Mucosa of stomach (tissue), 1 donor: Measurements from ENCODE around the gene LIMS2.

Experiments
- H3K27me3 ChIP-seq: one replicate; pipeline ENCODE4 v1.7.0; 2013; ENCODE audit warnings: mild to moderate bottlenecking, low read length; ENCODE audit not compliant: control insufficient read depth, insufficient read depth
- H3K36me3 ChIP-seq: one replicate; pipeline ENCODE4 v1.7.0; 2013; ENCODE audit warnings: low read length; ENCODE audit not compliant: control insufficient read depth, insufficient read depth
- H3K4me1 ChIP-seq: one replicate; pipeline ENCODE4 v1.7.0; 2013; ENCODE audit warnings: mild to moderate bottlenecking, low read length; ENCODE audit not compliant: control insufficient read depth, insufficient read depth
- H3K4me3 ChIP-seq: one replicate; pipeline ENCODE4 v1.7.0; 2013; ENCODE audit warnings: low read length
- H3K9ac ChIP-seq: one replicate; pipeline ENCODE4 v1.7.0; 2013; ENCODE audit warnings: mild to moderate bottlenecking, low read length, moderate library complexity
- H3K9me3 ChIP-seq: one replicate; pipeline ENCODE4 v1.7.0; 2013; ENCODE audit warnings: mild to moderate bottlenecking, low read length, moderate library complexity; ENCODE audit not compliant: control insufficient read depth
- donor health status: Pancreatic carcinoma.

The LIMS2 gene

DNA sequence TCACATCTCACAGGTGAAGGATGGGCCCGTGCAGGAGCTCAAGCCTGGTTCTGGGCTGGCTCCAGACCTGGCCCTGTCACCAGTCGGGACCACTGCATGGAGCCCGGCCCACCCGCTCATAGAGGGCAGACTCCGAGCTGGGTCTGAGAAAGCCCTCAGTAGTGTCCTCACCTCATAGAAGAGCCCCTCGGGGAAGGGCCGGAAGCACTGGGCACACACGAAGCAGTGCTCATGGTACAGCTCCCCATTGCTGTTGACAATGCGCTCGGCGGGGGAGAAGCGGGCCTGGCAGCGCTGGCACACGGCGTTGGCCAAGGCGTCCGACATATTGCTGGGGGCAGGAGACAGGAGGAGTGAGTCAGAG is 18.1 kb downstream of the LIMS2 start:
- H3K27me3 ChIP-seq, result peaks cover 5% of the 10 kb centered on the region
- no peak overlapping the region for H3K9ac ChIP-seq
- no peaks in the 10 kb centered on the region for H3K4me1 ChIP-seq
- no peaks in the 10 kb centered on the region for H3K36me3 ChIP-seq
- no peak overlapping the region for H3K4me3 ChIP-seq
- H3K9me3 ChIP-seq, result no peaks in the 10 kb centered on the region

DNA sequence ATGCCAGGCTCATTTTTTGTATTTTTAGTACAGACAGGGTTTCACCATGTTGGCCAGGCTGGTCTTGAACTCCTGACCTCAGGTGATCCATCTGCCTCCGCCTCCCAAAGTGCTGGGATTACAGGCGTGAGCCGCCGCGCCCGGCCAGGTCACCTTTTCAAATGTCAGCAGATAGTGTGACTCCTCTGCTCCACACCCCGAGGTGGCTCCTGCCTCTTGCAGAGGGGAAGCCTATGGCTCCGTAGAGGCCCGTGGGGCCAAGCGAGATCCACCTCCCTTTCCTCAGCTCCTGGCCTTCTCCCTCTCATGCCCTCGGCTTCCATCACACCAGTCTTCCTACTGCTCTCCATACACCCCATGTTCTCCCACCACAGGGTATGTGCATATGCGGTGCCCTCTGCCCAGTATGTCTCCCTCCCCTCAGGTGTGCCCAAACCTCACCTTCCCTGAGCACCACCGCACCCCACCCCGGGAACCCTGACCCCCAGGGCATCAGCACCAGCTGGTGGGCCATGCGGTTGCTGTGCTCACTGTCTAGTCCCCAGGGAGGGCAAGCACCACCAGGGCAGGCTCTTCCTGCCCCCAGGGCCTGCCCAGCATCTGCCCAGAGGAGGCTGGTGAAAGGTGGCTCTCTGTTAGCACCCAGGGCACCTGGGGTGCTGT is 18.6 kb downstream of the LIMS2 start:
- peaks cover under 1% of the 10 kb centered on the region for H3K27me3 ChIP-seq
- no peaks in the 10 kb centered on the region for H3K36me3 ChIP-seq
- H3K9ac ChIP-seq, result no peak overlapping the region
- no peaks in the 10 kb centered on the region for H3K4me1 ChIP-seq
- no peaks in the 10 kb centered on the region for H3K9me3 ChIP-seq
- H3K4me3 ChIP-seq, result no peak overlapping the region

DNA sequence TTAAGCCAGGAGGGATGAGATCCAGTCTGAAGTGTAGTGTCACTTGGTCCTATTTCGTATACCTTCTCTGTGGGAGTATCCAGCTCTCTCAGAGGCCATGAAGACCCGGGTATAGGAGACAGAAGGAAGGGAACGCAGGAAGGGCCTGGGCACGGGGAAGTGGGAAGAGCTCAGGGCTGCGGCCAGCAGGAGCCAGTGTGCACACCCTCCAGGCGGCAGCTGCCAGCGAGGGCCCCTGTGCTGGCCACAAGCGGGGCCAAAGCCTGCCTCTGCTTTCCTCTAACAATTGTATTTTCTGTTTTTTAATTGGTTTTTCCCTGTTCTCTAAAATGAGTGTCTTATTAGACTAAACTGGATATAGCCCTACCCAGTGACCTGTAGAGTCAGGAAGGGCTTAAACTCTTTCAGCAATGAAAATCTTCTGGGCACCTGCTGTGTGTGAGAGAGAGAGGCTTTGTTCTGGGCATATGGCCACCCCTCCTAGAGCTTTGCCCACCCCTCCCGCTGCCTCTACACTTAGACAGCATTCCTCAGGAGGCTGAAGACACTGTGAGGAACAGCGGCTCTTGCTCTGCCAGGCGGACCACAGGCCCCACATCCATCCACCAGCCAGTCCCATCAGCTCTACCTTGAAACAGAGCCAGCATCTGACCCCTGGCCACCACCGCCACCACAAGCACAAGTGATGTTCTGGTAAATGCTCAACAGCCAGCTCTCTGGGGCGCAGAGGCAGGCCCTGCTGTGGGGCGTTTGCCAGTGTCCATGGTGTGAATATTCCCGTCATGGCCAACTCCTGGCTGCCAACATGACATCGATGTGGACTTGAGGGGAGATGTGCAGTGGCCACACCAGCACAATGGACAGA is 19.9 kb downstream of the LIMS2 start:
- H3K4me3 ChIP-seq, result no peak overlapping the region
- no peak overlapping the region for H3K9ac ChIP-seq
- H3K36me3 ChIP-seq, result no peaks in the 10 kb centered on the region
- H3K4me1 ChIP-seq, result no peaks in the 10 kb centered on the region
- no peaks in the 10 kb centered on the region for H3K27me3 ChIP-seq
- H3K9me3 ChIP-seq, result no peaks in the 10 kb centered on the region

DNA sequence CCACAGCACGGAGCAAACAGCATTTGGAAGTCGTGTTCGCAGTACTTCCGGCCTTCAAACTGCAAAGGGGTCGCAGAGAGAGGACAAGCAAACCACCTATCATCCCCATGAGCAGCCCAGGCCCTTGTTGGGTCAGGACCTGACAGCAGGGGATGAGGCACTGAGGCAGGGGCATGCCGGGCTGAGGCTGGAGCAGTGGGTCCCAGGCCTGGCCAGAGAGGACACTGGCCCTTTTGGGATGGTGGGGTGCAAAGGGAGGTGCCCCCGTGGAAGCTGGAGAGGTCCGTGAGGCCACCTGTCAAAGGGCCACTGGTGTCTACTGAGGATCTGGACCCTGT is 20.5 kb downstream of the LIMS2 start:
- Histone ChIP-seq H3K9me3 (no peaks in the 10 kb centered on the region), H3K4me3 (no peak overlapping the region), H3K9ac (no peak overlapping the region), H3K36me3 (no peaks in the 10 kb centered on the region), H3K4me1 (no peaks in the 10 kb centered on the region), H3K27me3 (no peaks in the 10 kb centered on the region)

DNA sequence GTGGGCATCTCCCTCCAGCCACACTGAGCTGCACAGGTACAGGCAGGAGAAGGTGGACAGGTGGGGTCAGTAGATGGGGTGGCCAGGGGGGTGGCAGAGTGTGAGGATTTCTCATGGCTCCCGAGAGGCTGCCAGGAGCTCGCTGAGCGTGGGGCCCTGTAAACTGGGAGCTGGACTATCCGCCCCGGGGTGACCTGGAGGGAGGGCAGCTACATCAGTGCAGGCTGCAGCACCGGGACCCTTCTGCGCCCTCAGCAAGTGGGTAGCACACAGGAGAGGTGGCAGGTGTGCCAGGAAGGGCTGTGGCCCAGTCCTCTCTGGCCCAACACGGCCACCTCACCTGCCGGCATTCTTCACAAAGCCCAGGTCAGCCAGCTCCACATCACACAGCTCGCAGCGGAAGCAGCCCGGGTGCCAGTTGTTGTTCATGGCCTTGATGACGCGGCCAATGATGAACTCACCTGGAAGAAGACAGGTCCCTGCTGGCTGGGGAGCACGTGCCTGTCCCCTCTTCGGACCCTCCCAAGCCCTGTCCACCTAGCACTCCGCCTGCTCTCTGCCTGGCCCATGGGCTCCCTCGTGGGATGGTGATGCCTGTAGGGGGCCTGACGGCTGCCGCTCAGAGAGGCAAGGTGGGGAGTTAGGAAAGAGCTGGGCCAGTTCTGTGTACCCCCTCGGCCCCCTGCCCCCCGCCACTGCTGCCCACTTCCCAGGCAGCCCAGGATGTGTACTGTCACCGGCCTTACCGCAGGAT is 21.1 kb downstream of the LIMS2 start:
- Histone ChIP-seq H3K4me3 (no peak overlapping the region), H3K4me1 (no peaks in the 10 kb centered on the region), H3K36me3 (no peaks in the 10 kb centered on the region), H3K27me3 (no peaks in the 10 kb centered on the region), H3K9ac (no peak overlapping the region), H3K9me3 (no peaks in the 10 kb centered on the region)

DNA sequence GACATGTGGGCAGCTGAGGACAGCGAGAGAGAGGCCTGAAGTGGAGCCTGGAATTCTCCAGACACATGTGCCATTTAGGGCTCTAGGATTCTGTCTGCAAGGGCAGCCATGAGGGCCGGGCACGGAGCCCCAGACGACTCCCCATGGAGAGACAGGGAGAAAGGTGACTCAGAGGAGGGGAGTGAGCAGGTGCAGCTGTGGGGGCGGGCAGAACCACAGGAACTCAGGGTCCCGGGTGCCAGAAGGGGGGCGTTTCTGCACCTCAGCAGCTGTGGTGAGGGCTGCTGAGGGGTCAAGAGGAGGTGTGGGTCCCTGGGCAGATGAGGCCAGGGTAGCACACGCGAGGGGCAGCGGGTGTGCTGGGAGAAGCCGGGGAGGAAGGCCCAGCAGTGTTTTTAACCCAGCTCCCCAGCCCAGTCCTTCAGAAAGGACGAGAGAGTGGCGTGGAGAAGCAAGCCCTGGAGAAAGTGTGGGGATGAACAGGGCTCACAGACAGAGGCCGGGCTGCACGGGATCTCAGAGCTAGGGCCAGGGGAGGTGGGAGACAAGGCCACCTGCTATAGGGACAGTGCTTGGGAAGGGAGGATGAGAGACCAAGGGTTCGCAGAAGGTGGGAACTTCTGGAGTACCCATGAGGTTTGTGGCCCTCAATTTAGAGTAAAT is 21.8 kb downstream of the LIMS2 start:
- Histone ChIP-seq H3K27me3 (no peaks in the 10 kb centered on the region), H3K9me3 (no peaks in the 10 kb centered on the region), H3K9ac (no peak overlapping the region), H3K4me3 (no peak overlapping the region), H3K36me3 (no peaks in the 10 kb centered on the region), H3K4me1 (no peaks in the 10 kb centered on the region)

DNA sequence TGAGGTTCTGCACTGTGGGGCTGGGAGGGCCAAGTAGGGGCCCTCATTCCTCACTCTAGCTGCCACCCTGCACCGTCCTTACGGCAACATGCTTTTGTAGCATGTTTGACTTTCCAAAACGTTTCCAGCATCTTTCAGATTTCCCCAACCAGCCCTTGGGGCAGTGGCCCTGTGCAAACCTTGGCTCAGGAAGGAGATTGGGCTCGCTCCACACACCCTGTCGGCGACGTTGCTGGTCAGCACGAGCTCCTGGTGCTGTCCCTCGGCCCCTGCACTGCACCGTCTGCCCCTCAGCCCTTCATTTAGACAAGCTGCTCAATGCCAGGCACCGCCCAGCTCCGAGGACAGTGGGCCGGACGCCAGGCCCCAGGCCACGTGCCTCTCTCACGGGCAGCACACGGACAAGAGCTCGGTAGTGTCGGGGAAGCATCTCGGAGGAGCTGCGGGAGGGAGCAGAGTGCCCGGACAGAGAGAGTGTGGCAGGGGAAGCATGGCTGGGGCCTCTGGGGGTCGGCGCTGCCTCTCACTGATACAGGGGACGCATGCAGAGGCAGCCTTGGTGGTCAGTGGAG is 22.5 kb downstream of the LIMS2 start:
- H3K4me3 ChIP-seq, result no peak overlapping the region
- no peak overlapping the region for H3K9ac ChIP-seq
- H3K9me3 ChIP-seq, result no peaks in the 10 kb centered on the region
- no peaks in the 10 kb centered on the region for H3K36me3 ChIP-seq
- no peaks in the 10 kb centered on the region for H3K4me1 ChIP-seq
- H3K27me3 ChIP-seq, result no peaks in the 10 kb centered on the region

DNA sequence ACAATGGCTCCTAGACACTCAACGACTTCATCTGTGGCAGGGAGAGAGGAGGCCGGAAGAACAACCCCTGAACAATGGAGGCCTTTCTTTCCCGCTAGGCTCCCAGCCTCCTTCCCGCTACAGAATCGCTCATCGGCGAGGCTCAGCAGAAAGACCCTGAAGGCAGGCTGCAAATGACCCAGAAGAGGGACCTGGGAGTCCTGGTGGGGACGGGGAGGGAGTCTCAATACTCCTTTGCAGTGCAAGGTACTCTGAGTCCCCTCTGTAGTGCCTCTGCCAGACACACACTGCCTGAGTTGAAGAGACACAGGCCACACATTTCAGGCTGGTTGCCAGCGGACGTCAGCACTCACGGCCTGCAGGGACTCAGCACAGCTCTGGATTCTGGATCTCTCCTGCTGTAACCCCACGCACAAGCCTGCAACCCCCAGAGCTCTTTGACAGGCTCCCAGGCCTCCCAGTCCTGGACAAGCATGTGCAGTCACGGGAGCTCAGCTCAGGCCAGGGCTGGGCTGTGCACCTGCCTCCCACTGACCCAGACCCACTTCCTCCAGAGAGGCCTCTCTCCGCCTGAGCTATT is 23.3 kb downstream of the LIMS2 start:
- H3K27me3 ChIP-seq, result no peaks in the 10 kb centered on the region
- H3K36me3 ChIP-seq, result no peaks in the 10 kb centered on the region
- no peaks in the 10 kb centered on the region for H3K9me3 ChIP-seq
- no peak overlapping the region for H3K9ac ChIP-seq
- H3K4me3 ChIP-seq, result no peak overlapping the region
- no peaks in the 10 kb centered on the region for H3K4me1 ChIP-seq

DNA sequence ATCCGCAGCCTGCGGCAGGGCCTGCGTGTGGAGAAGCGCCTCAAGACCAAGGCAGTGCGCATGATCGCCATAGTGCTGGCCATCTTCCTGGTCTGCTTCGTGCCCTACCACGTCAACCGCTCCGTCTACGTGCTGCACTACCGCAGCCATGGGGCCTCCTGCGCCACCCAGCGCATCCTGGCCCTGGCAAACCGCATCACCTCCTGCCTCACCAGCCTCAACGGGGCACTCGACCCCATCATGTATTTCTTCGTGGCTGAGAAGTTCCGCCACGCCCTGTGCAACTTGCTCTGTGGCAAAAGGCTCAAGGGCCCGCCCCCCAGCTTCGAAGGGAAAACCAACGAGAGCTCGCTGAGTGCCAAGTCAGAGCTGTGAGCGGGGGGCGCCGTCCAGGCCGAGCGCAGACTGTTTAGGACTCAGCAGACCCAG is 23.9 kb downstream of the LIMS2 start:
- H3K36me3 ChIP-seq, result no peaks in the 10 kb centered on the region
- no peaks in the 10 kb centered on the region for H3K4me1 ChIP-seq
- H3K27me3 ChIP-seq, result no peaks in the 10 kb centered on the region
- H3K9me3 ChIP-seq, result no peaks in the 10 kb centered on the region
- no peak overlapping the region for H3K9ac ChIP-seq
- no peak overlapping the region for H3K4me3 ChIP-seq

DNA sequence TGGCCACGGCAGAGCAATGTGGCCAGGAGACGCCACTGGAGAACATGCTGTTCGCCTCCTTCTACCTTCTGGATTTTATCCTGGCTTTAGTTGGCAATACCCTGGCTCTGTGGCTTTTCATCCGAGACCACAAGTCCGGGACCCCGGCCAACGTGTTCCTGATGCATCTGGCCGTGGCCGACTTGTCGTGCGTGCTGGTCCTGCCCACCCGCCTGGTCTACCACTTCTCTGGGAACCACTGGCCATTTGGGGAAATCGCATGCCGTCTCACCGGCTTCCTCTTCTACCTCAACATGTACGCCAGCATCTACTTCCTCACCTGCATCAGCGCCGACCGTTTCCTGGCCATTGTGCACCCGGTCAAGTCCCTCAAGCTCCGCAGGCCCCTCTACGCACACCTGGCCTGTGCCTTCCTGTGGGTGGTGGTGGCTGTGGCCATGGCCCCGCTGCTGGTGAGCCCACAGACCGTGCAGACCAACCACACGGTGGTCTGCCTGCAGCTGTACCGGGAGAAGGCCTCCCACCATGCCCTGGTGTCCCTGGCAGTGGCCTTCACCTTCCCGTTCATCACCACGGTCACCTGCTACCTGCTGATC is 24.4 kb downstream of the LIMS2 start:
- no peak overlapping the region for H3K9ac ChIP-seq

DNA sequence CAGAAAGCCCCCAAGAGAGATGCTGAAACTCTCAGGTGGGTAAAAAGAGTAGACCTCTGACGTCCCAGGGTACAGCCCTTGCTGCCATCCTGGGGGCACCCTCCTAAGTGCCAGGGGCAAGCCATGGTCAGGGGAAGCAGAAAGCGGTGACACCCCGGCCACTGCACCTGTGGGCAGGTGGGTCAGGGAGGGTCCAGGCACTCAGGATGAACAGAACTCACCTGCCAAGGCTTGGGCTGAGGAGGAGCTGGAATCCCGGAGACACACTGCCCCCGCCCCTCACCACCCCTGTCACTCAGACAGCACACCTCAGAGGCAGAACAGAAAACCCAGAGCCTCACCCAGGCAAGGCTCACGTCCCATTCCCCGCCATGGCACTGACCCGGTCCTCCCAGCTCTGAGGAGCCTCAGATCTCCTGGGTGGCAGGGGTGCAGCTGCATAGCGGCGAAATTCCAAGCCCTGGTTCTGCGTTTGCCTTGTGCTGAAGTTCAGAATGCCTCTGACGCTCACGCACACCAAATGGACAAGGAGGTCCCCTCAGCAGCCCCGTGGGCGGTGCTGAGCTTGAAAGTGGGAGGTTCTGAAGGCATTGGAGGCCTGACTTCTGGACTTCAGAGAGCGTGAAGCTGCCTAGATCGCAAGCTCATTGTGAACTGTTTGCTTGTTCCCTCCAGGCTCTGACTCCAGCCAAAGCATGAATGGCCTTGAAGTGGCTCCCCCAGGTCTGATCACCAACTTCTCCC is 25.1 kb downstream of the LIMS2 start:
- Histone ChIP-seq H3K27me3 (no peaks in the 10 kb centered on the region), H3K4me3 (no peak overlapping the region), H3K9ac (no peak overlapping the region), H3K4me1 (no peaks in the 10 kb centered on the region), H3K36me3 (no peaks in the 10 kb centered on the region), H3K9me3 (no peaks in the 10 kb centered on the region)

More for the DNA sequence above, 24.4 kb downstream of the LIMS2 start:
- H3K27me3 ChIP-seq, result no peaks in the 10 kb centered on the region
- no peaks in the 10 kb centered on the region for H3K9me3 ChIP-seq
- no peak overlapping the region for H3K4me3 ChIP-seq
- no peaks in the 10 kb centered on the region for H3K4me1 ChIP-seq
- H3K36me3 ChIP-seq, result no peaks in the 10 kb centered on the region
